MCF 10A (cell line): ENCODE measurements around the gene PPM1H. TPM values are rescaled to one million over a fixed set of nuclear protein-coding genes. Genes with fewer than 3 reads are reported as not detected.

Experiments used
- BruUV-seq: library from RNA; stranded (reverse); fragments of 400-500 nt; replicated peaks from 2 replicates; lab custom pipeline; 2021; lab: Mats Ljungman, UMichigan
- CTCF ChIA-PET: fragments of 300-600 bp; sonication (Branson Sonifier 250); formaldehyde crosslinking; extraction: SDS; loops from one replicate; lab custom pipeline; 2021; ENCODE audit warnings: antibody characterized with exemption, inconsistent platforms; lab: Yijun Ruan, JAX
- POLR2A ChIA-PET: fragments of 300-600, 350-650 bp; sonication (Branson Sonifier 250); formaldehyde crosslinking; extraction: SDS; loops from one replicate; lab custom pipeline; 2020; ENCODE audit warnings: antibody characterized with exemption, inconsistent platforms; lab: Yijun Ruan, JAX
- DNase-seq: peaks from one replicate; pipeline ENCODE4 v3.0.0-alpha.2; 2018; ENCODE audit not compliant: unreplicated experiment
- H3K27ac Mint-ChIP-seq: one replicate; pipeline ENCODE4 v1.8.0; 2022; ENCODE audit warnings: mild to moderate bottlenecking, low read depth, mixed read lengths; ENCODE audit not compliant: unreplicated experiment
- H3K27me3 Mint-ChIP-seq: one replicate; pipeline ENCODE4 v1.8.0; 2022; ENCODE audit warnings: mixed read lengths; ENCODE audit not compliant: insufficient read depth, unreplicated experiment
- H3K36me3 Mint-ChIP-seq: one replicate; pipeline ENCODE4 v1.8.0; 2022; ENCODE audit warnings: mild to moderate bottlenecking, moderate library complexity, mixed read lengths; ENCODE audit not compliant: insufficient read depth, unreplicated experiment
- H3K4me1 Mint-ChIP-seq: one replicate; pipeline ENCODE4 v1.8.0; 2022; ENCODE audit warnings: mixed read lengths; ENCODE audit not compliant: insufficient read depth, unreplicated experiment
- H3K4me3 Mint-ChIP-seq: one replicate; pipeline ENCODE4 v1.8.0; 2022; ENCODE audit warnings: mild to moderate bottlenecking, moderate library complexity, mixed read lengths; ENCODE audit not compliant: unreplicated experiment
- H3K9me3 Mint-ChIP-seq: one replicate; pipeline ENCODE4 v1.8.0; 2022; ENCODE audit warnings: mixed read lengths; ENCODE audit not compliant: unreplicated experiment
- intact Hi-C: fragments of 100-400 bp; cut with micrococcal nuclease; formaldehyde crosslinking; loops from 2 replicates; pipeline ENCODE4 v1.14.1; 2022
- total RNA-seq: library from RNA; stranded (reverse); gene quantifications from 2 replicates; pipeline ENCODE4 v1.2.3, GENCODE V29; 2022
- TF ChIP-seq, protein P1 (sequence below): fragments of 200-600 bp; IDR thresholded peaks from one replicate; pipeline ENCODE4 v1.8.0; 2022; ENCODE audit warnings: antibody characterized with exemption, mild to moderate bottlenecking; ENCODE audit not compliant: unreplicated experiment

The PPM1H gene
- total RNA-seq, 1 experiment from 2014 or later: 0.49 TPM

DNA sequence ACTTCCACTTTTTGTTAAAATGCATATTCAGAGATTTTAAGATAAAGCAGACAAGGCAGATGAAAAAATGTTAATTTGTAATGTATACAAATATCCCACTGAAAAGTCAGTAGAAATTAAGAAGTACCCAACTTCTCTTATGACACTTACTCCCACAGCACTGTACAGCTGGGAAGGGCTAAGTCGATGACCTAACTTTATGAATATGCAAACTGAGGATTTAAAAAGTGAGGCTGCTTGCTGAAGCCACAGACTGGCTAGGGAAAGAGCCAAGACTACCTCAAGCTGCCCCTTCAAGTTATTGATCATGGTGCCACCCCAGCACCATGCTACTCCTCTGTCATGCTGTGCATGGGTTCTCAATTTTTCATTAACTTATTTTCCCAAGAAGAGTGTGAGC lies 17.0 kb downstream of the PPM1H start:
- no peak for DNase-seq
- no TSS peak for BruUV-seq
- peaks cover 6% of the 10 kb centered on the region for H3K27me3 Mint-ChIP-seq
- TF ChIP-seq, protein P1, sequence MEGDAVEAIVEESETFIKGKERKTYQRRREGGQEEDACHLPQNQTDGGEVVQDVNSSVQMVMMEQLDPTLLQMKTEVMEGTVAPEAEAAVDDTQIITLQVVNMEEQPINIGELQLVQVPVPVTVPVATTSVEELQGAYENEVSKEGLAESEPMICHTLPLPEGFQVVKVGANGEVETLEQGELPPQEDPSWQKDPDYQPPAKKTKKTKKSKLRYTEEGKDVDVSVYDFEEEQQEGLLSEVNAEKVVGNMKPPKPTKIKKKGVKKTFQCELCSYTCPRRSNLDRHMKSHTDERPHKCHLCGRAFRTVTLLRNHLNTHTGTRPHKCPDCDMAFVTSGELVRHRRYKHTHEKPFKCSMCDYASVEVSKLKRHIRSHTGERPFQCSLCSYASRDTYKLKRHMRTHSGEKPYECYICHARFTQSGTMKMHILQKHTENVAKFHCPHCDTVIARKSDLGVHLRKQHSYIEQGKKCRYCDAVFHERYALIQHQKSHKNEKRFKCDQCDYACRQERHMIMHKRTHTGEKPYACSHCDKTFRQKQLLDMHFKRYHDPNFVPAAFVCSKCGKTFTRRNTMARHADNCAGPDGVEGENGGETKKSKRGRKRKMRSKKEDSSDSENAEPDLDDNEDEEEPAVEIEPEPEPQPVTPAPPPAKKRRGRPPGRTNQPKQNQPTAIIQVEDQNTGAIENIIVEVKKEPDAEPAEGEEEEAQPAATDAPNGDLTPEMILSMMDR: no peak
- no peak overlapping the region for H3K4me3 Mint-ChIP-seq
- ChIA-PET POLR2A (no interaction called here), CTCF (interaction anchor here (0.7 to 1.5 kb wide), 2 partner anchors 17 to 48 kb away, joined by 3 to 6 read pairs; partner anchors contain the start of gene PPM1H)
- H3K4me1 Mint-ChIP-seq: peaks cover 12% of the 10 kb centered on the region
- H3K9me3 Mint-ChIP-seq: no peaks in the 10 kb centered on the region
- no peak overlapping the region for H3K27ac Mint-ChIP-seq
- H3K36me3 Mint-ChIP-seq: no peaks in the 10 kb centered on the region
- intact Hi-C loops: no loop called here

DNA sequence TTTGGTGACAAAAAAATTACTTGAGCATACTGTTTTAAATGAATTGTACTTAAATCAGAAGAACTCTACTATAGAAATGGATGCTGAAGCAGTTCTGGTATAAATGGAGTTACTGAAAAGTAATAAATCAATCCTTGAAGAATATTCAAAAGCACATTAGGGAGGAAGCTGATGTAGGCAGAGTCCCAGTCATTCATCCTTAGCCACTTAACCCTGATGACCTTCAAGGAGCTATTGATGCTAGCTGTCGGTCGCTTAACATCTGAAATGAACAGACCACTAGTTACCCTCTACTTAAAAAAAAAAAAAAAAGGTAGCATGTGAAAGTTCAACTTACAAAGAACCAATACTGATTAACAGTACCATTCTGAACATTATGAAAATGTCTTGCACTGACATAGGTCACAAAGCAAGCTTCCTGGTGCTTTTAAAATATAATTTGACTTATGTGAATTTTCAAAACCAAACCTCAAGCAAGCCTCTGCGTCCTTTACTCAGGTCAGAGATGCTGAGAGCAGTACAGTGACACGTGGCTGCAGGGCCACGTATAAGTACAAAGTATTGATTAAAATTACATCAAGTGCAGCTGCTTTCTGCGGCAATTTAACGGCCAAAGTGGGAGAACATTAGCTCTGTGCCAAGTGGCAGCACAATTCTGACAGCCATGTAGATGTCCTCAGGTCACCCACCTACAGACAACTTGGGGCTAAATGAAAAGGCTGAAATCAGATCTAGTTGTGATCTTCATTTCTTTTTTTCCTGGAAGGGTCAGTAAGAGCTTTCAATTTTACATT lies 18.1 kb downstream of the PPM1H start:
- ChIA-PET POLR2A (interaction anchor here (1.1 kb wide), 1 partner anchor 16 kb away, joined by 4 read pairs; no protein-coding TSS in a partner anchor), CTCF (interaction anchor here (0.6 to 1.6 kb wide), 2 partner anchors 10 to 15 kb away, joined by 4 to 6 read pairs; no protein-coding TSS in a partner anchor)
- Mint-ChIP-seq H3K4me1 (peaks cover 12% of the 10 kb centered on the region), H3K27ac (no peak overlapping the region), H3K36me3 (no peaks in the 10 kb centered on the region), H3K27me3 (peaks cover 17% of the 10 kb centered on the region), H3K4me3 (no peak overlapping the region), H3K9me3 (no peaks in the 10 kb centered on the region)
- BruUV-seq: no TSS peak
- TF ChIP-seq, protein P1: no peak
- DNase-seq: no peak
- intact Hi-C loops: no loop called here

DNA sequence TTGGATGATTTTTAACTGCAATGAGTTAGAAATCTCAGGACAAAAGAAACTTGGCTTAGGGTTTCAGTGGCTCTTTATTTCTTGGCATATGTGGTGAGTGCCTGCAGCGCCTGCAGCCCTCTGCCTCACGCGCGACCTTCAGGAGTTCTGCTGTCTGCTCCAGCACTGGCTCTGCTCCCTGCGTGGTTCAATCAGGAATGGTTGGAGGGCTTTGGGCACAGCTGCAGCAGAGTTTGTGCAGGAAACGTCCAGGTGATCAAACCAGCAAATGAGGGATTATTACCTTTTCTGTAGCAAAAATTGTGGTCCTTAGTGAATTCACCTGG lies 19.8 kb downstream of the PPM1H start:
- Mint-ChIP-seq H3K36me3 (no peaks in the 10 kb centered on the region), H3K27me3 (peaks cover 24% of the 10 kb centered on the region), H3K4me3 (no peak overlapping the region), H3K27ac (no peak overlapping the region), H3K4me1 (peaks cover 12% of the 10 kb centered on the region), H3K9me3 (no peaks in the 10 kb centered on the region)
- BruUV-seq: no TSS peak
- intact Hi-C loops: no loop called here
- CTCF ChIA-PET: no interaction called here
- POLR2A ChIA-PET: no interaction called here
- TF ChIP-seq, protein P1: no peak
- DNase-seq: no peak

- Mint-ChIP-seq H3K9me3 (no peaks in the 10 kb centered on the region), H3K36me3 (no peaks in the 10 kb centered on the region), H3K4me3 (no peak overlapping the region), H3K27me3 (peaks cover 29% of the 10 kb centered on the region), H3K27ac (no peak overlapping the region), H3K4me1 (peaks cover 8% of the 10 kb centered on the region)
- TF ChIP-seq, protein P1: no peak
- ChIA-PET POLR2A (no interaction called here), CTCF (no interaction called here)
- no peak for DNase-seq
- no TSS peak for BruUV-seq
- intact Hi-C loops: no loop called here
Measured at GRCh38 chr12:62914443-62915203, 20.3 kb downstream of the PPM1H start.
